Natural killer cell (primary cell): ENCODE results near the gene CHGA. TPM values are rescaled to one million over a fixed set of nuclear protein-coding genes. Genes with fewer than 3 reads are reported as not detected.

Experiments
- ATAC-seq, 3 donors: fragments of 150-1000 bp in 2 of 3; fragments of 200-7000 bp in 1 of 3; cut with Tn5 transposase; 1 replicate in 1 of 3; 2 replicates in 2 of 3; pipeline ENCODE4 v1.10.0; 2021; ENCODE audit warnings: mild to moderate bottlenecking in 2 of 3, moderate library complexity in 2 of 3
- DNase-seq, 2 donors: peaks; one replicate each; pipeline versions ENCODE4 v3.0.0 to v3.0.0-alpha.2; 2013 to 2021; ENCODE audit warnings: mixed read lengths in 1 of 2
- H3K27ac ChIP-seq: one replicate; pipeline ENCODE4 v1.5.1; 2013; ENCODE audit warnings: mild to moderate bottlenecking, low read length
- H3K27me3 ChIP-seq: one replicate; pipeline ENCODE4 v1.6.1; 2013; ENCODE audit warnings: low read length; ENCODE audit not compliant: control insufficient read depth, insufficient read depth
- H3K36me3 ChIP-seq: one replicate; pipeline ENCODE4 v1.6.1; 2013; ENCODE audit warnings: low read length; ENCODE audit not compliant: control insufficient read depth, insufficient read depth
- H3K4me1 ChIP-seq: one replicate; pipeline ENCODE4 v1.6.1; 2013; ENCODE audit warnings: low read length; ENCODE audit not compliant: control insufficient read depth, insufficient read depth
- H3K4me3 ChIP-seq: one replicate; pipeline ENCODE4 v1.5.1; 2013; ENCODE audit warnings: low read length
- H3K9me3 ChIP-seq: one replicate; pipeline ENCODE4 v1.6.1; 2013; ENCODE audit warnings: low read length; ENCODE audit not compliant: control insufficient read depth, insufficient read depth
- H3K27ac Mint-ChIP-seq, 2 donors: one replicate each; pipeline ENCODE4 v1.8.0; 2022; ENCODE audit warnings: mild to moderate bottlenecking in 2 of 2, mixed read lengths in 2 of 2, moderate library complexity in 1 of 2
- H3K27me3 Mint-ChIP-seq, 2 donors: one replicate each; pipeline ENCODE4 v1.8.0; 2022; ENCODE audit warnings: low read depth in 2 of 2, mixed read lengths in 2 of 2
- H3K36me3 Mint-ChIP-seq: one replicate; pipeline ENCODE4 v1.8.0; 2022; ENCODE audit warnings: mixed read lengths
- H3K4me1 Mint-ChIP-seq, 2 donors: one replicate each; pipeline ENCODE4 v1.8.0; 2022; ENCODE audit warnings: mixed read lengths in 2 of 2
- H3K4me3 Mint-ChIP-seq: one replicate; pipeline ENCODE4 v1.8.0; 2022; ENCODE audit warnings: mild to moderate bottlenecking, moderate library complexity, mixed read lengths
- H3K9me3 Mint-ChIP-seq, 2 donors: one replicate each; pipeline ENCODE4 v1.8.0; 2022; ENCODE audit warnings: mixed read lengths in 2 of 2
- CTCF ChIP-seq: fragments of 200-600 bp; IDR thresholded peaks from one replicate; pipeline ENCODE4 v1.8.0; 2022; ENCODE audit warnings: antibody characterized with exemption
- WGBS: methylation state at CpG from one replicate; pipeline ENCODE4 v1.1.7; 2013; ENCODE audit warnings: missing lambda C conversion rate; ENCODE audit not compliant: insufficient coverage; 5-methylcytosine and 5-hydroxymethylcytosine counted together
- intact Hi-C: fragments of 100-400 bp; cut with micrococcal nuclease; formaldehyde crosslinking; loops from one replicate; pipeline ENCODE4 v1.14.2; 2022
- total RNA-seq, 4 donors: library from RNA; stranded (reverse); fragments of 120-200 nt in 1 of 4; gene quantifications; one replicate each; pipeline versions ENCODE4 v1.2.3 to v1.2.4, GENCODE V29; 2013 to 2022

CHGA gene
- total RNA-seq, 3 donors from 2014 or later (not counting 1 experiment from before 2014, with no cell fraction given) = not detected

DNA sequence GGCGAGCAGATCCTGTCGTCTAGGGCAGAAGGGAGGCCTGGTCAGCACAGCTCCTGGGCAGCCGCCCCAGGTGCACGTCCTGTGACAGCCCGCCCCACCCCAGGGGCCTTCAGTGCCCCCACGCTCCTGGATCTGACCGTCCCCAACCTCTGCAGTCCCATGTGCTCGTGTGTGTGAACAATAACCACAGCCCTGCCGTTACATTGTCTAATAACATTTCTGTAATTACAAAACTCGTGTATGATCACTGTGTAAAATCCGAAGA is 39.8 kb downstream of the CHGA start:
- Histone ChIP-seq H3K4me3 (no peak overlapping the region), H3K27ac (no peak overlapping the region), H3K4me1 (no peaks in the 10 kb centered on the region), H3K27me3 (no peaks in the 10 kb centered on the region), H3K9me3 (no peaks in the 10 kb centered on the region), H3K36me3 (peaks cover 27% of the 10 kb centered on the region)
- intact Hi-C loops = no loop called here
- no peak overlapping the region for H3K4me3 Mint-ChIP-seq
- DNase-seq (no peak), ATAC-seq (no peak)
- no peak overlapping the region for H3K27ac Mint-ChIP-seq
- H3K4me1 Mint-ChIP-seq = peaks cover 24 to 35% of the 10 kb centered on the region in 2 donors
- H3K36me3 Mint-ChIP-seq = no peaks in the 10 kb centered on the region
- 95% methylated on average over 11 of the region's 11 CpGs for WGBS
- TF ChIP-seq CTCF = no peak
- no peaks in the 10 kb centered on the region for H3K27me3 Mint-ChIP-seq
- H3K9me3 Mint-ChIP-seq = no peaks in the 10 kb centered on the region

GRCh38 chr14:92963301-92964123 is 40.6 kb downstream of the CHGA start:
- no peak for ATAC-seq
- no peaks in the 10 kb centered on the region for H3K27me3 Mint-ChIP-seq
- no peak overlapping the region for H3K27ac ChIP-seq
- peak overlapping the region in 1 of 2 donors; percentile 49 for H3K27ac Mint-ChIP-seq
- peaks cover 25 to 36% of the 10 kb centered on the region in 2 donors for H3K4me1 Mint-ChIP-seq
- no peak for DNase-seq
- H3K27me3 ChIP-seq = no peaks in the 10 kb centered on the region
- H3K36me3 Mint-ChIP-seq = no peaks in the 10 kb centered on the region
- no peak overlapping the region for H3K4me3 Mint-ChIP-seq
- intact Hi-C loops = no loop called here
- H3K36me3 ChIP-seq = peaks cover 20% of the 10 kb centered on the region
- H3K4me3 ChIP-seq = no peak overlapping the region
- no peaks in the 10 kb centered on the region for H3K9me3 Mint-ChIP-seq
- 89% methylated on average over 14 of the region's 14 CpGs for WGBS
- no peak for TF ChIP-seq CTCF
- no peaks in the 10 kb centered on the region for H3K4me1 ChIP-seq
- no peaks in the 10 kb centered on the region for H3K9me3 ChIP-seq

- DNase-seq = no peak
- no peak overlapping the region for H3K27ac ChIP-seq
- peaks cover 20% of the 10 kb centered on the region for H3K36me3 ChIP-seq
- Mint-ChIP-seq H3K27me3 (no peaks in the 10 kb centered on the region), H3K27ac (peak overlapping the region in 1 of 2 donors; percentile 49), H3K36me3 (no peaks in the 10 kb centered on the region), H3K4me3 (no peak overlapping the region), H3K9me3 (no peaks in the 10 kb centered on the region), H3K4me1 (peaks cover 25 to 42% of the 10 kb centered on the region in 2 donors)
- no peaks in the 10 kb centered on the region for H3K4me1 ChIP-seq
- H3K9me3 ChIP-seq = no peaks in the 10 kb centered on the region
- H3K4me3 ChIP-seq = no peak overlapping the region
- 95% methylated on average over 10 of the region's 12 CpGs for WGBS
- intact Hi-C loops = no loop called here
- TF ChIP-seq CTCF = no peak
- no peak for ATAC-seq
- no peaks in the 10 kb centered on the region for H3K27me3 ChIP-seq
Measured at GRCh38 chr14:92964124-92965109, 41.5 kb downstream of the CHGA start.
